Gastrocnemius medialis (tissue), 4 donors: ENCODE measurements around the gene SLC4A2. TPM values are rescaled to one million over a fixed set of nuclear protein-coding genes. Genes with fewer than 3 reads are reported as not detected.

ENCODE experiments used
- ATAC-seq, 2 donors: fragments of 150-250 bp; one replicate each; pipeline ENCODE4 v1.9.1; 2016
- DNase-seq, 2 donors: peaks; one replicate each; pipeline ENCODE4 v3.0.0-alpha.2; 2019
- H3K27ac ChIP-seq, 4 donors: fragments of 200-600 bp; sonication (generic); 1 replicate in 1 of 4; 2 replicates in 3 of 4; pipeline ENCODE4 v1.5.1; 2016 to 2018; ENCODE audit warnings: mild to moderate bottlenecking in 2 of 4, moderate library complexity in 1 of 4
- H3K27me3 ChIP-seq, 3 donors: fragments of 200-600 bp; sonication (generic) in 2 of 3; 1 replicate in 1 of 3; 2 replicates in 2 of 3; pipeline versions ENCODE4 v1.5.1 to v1.6.0; 2016 to 2019; ENCODE audit warnings: mild to moderate bottlenecking in 1 of 3, moderate library complexity in 1 of 3
- H3K36me3 ChIP-seq, 2 donors: fragments of 200-600 bp; sonication (generic) in 1 of 2; one replicate each; pipeline ENCODE4 v1.5.1; 2017 to 2018
- H3K4me1 ChIP-seq, 2 donors: fragments of 200-600 bp; sonication (generic) in 1 of 2; one replicate each; pipeline ENCODE4 v1.5.1; 2016 to 2017; ENCODE audit warnings: mild to moderate bottlenecking in 2 of 2
- H3K4me3 ChIP-seq, 4 donors: fragments of 200-600 bp; sonication (generic) in 3 of 4; 1 replicate in 1 of 4; 2 replicates in 3 of 4; pipeline ENCODE4 v1.5.1; 2016 to 2019; ENCODE audit warnings: mild to moderate bottlenecking in 2 of 4
- H3K9me3 ChIP-seq, 3 donors: fragments of 200-600 bp; sonication (generic) in 2 of 3; 1 replicate in 1 of 3; 2 replicates in 2 of 3; pipeline ENCODE4 v1.5.1; 2016 to 2019
- CTCF ChIP-seq, 5 experiments: fragments of 450-650 bp in 3 of 5; fragments of 200-600 bp in 2 of 5; sonication (generic) in 2 of 5; IDR thresholded peaks in 4 of 5; conservative IDR thresholded peaks in 1 of 5; 1 replicate in 4 of 5; 2 replicates in 1 of 5; pipeline ENCODE4 v1.5.1; 2016 to 2019; ENCODE audit warnings: antibody characterized with exemption in 5 of 5, mild to moderate bottlenecking in 3 of 5, moderate library complexity in 3 of 5
- POLR2A ChIP-seq, 2 donors: fragments of 450-650 bp; IDR thresholded peaks; one replicate each; pipeline ENCODE4 v1.6.1; 2017; ENCODE audit warnings: antibody characterized with exemption in 2 of 2, mild to moderate bottlenecking in 2 of 2, moderate library complexity in 2 of 2
- in situ Hi-C, 4 donors: fragments of 200-750 bp; cut with MboI; loops; one replicate each; pipeline versions ENCODE4 v1.15.0 to v1.8.0; 2017; ENCODE audit warnings: low sequenced_read_pairs in 4 of 4
- intact Hi-C: fragments of 100-400 bp; cut with DNase I; formaldehyde crosslinking; loops from one replicate; pipeline ENCODE4 v1.15.1; 2023; ENCODE audit warnings: low total_unique reads
- total RNA-seq, 4 donors: library from RNA; depleted of rRNA; stranded (reverse); fragments of >200 nt; gene quantifications; one replicate each; pipeline versions ENCODE4 v1.1.0 to v1.2.3, GENCODE V29; 2016

SLC4A2 gene
- total RNA-seq, 4 donors from 2014 or later: 27.5 to 39.6 (median 33.0) TPM

- Histone ChIP-seq H3K27me3 (no peaks in the 10 kb centered on the region), H3K4me3 (peak overlapping the region; percentile 71 to 92 (median 86)), H3K9me3 (no peaks in the 10 kb centered on the region), H3K36me3 (peaks cover 0 to 11% of the 10 kb centered on the region in 2 donors), H3K27ac (peak overlapping the region; percentile 93 to 99 (median 98)), H3K4me1 (peaks cover 22 to 44% of the 10 kb centered on the region in 2 donors)
- ATAC-seq (no peak), DNase-seq (no peak)
- in situ Hi-C loops: no loop called here
- TF ChIP-seq POLR2A (IDR thresholded peaks at IDR 0.05): no peak
- TF ChIP-seq CTCF (IDR thresholded peaks at IDR 0.05 in 4 of 5, conservative IDR thresholded peaks at IDR 0.05 in 1 of 5): peak in 1 of 5 experiments; percentile 1
- intact Hi-C loops: loop anchor here (2.0 kb wide), 1 partner anchor 51 kb away; no protein-coding TSS in a partner anchor
Measured at GRCh38 chr7:151060113-151060415, 675 bp downstream of the SLC4A2 start.

GRCh38 chr7:151060416-151061212, 1.2 kb downstream of the SLC4A2 start:
- H3K4me3 ChIP-seq: peak overlapping the region; percentile 71 to 92 (median 86)
- intact Hi-C loops: loop anchor here (2.0 kb wide), 1 partner anchor 50 kb away; no protein-coding TSS in a partner anchor
- no peak for DNase-seq
- ATAC-seq: no peak
- TF ChIP-seq POLR2A (IDR thresholded peaks at IDR 0.05): no peak
- TF ChIP-seq CTCF (IDR thresholded peaks at IDR 0.05 in 4 of 5, conservative IDR thresholded peaks at IDR 0.05 in 1 of 5): no peak
- peaks cover 22 to 44% of the 10 kb centered on the region in 2 donors for H3K4me1 ChIP-seq
- H3K27ac ChIP-seq: peak overlapping the region; percentile 93 to 99 (median 98)
- in situ Hi-C loops: no loop called here
- H3K9me3 ChIP-seq: no peaks in the 10 kb centered on the region
- H3K36me3 ChIP-seq: peaks cover 0 to 17% of the 10 kb centered on the region in 2 donors
- H3K27me3 ChIP-seq: no peaks in the 10 kb centered on the region

GRCh38 chr7:151061213-151062110, 2.1 kb downstream of the SLC4A2 start:
- Histone ChIP-seq H3K9me3 (no peaks in the 10 kb centered on the region), H3K36me3 (peaks cover 0 to 25% of the 10 kb centered on the region in 2 donors), H3K4me3 (no peak overlapping the region), H3K27ac (peak overlapping the region in 1 of 4 donors; percentile 3), H3K4me1 (peaks cover 22 to 44% of the 10 kb centered on the region in 2 donors), H3K27me3 (no peaks in the 10 kb centered on the region)
- in situ Hi-C loops: no loop called here
- no peak for TF ChIP-seq CTCF (IDR thresholded peaks at IDR 0.05 in 4 of 5, conservative IDR thresholded peaks at IDR 0.05 in 1 of 5)
- no peak for DNase-seq
- no peak for ATAC-seq
- intact Hi-C loops: loop anchor here (2.0 kb wide), 1 partner anchor 49 kb away; no protein-coding TSS in a partner anchor

GRCh38 chr7:151062111-151062398, 2.7 kb downstream of the SLC4A2 start:
- Histone ChIP-seq H3K4me3 (no peak overlapping the region), H3K27me3 (no peaks in the 10 kb centered on the region), H3K36me3 (peaks cover 0 to 31% of the 10 kb centered on the region in 2 donors), H3K9me3 (no peaks in the 10 kb centered on the region), H3K27ac (peak overlapping the region in 2 of 4 donors; percentile 68 to 76), H3K4me1 (peaks cover 17 to 40% of the 10 kb centered on the region in 2 donors)
- DNase-seq (no peak), ATAC-seq (no peak)
- in situ Hi-C loops: no loop called here
- intact Hi-C loops: no loop called here
- TF ChIP-seq CTCF (IDR thresholded peaks at IDR 0.05 in 4 of 5, conservative IDR thresholded peaks at IDR 0.05 in 1 of 5): no peak
- no peak for TF ChIP-seq POLR2A (IDR thresholded peaks at IDR 0.05)
